ENCODE results near the gene BIK.

- TF ChIP-seq EZH2 (optimal IDR thresholded peaks at IDR 0.05; ENCODE audit: low read depth, low read length) (no peak), CTCF (IDR thresholded peaks at IDR 0.05; ENCODE audit: low read length) (no peak), EZH2phosphoT487 (IDR thresholded peaks at IDR 0.05; ENCODE audit: low read length) (no peak)
These were observed 52.0 kb downstream of the BIK start for GRCh38 chr22:43162412-43163150.

Data from MM.1S (cell line).